Liver (tissue), 3 donors: Measurements from ENCODE around the gene GMPR.

Experiments used
- FOXA1 ChIP-seq: IDR thresholded peaks from 2 replicates; pipeline ENCODE4 v1.6.1; 2016; ENCODE audit warnings: antibody characterized with exemption
- GABPA ChIP-seq, 2 donors: IDR thresholded peaks in 1 of 2; conservative IDR thresholded peaks in 1 of 2; 2 replicates each; pipeline ENCODE4 v1.6.1; 2016; ENCODE audit warnings: antibody characterized with exemption in 2 of 2, mild to moderate bottlenecking in 1 of 2, moderate library complexity in 1 of 2
- JUND ChIP-seq, 2 donors: IDR thresholded peaks; 2 replicates each; pipeline ENCODE4 v1.6.1; 2016; ENCODE audit warnings: antibody characterized with exemption in 2 of 2
- TF ChIP-seq, protein P1 (sequence below): fragments of 150-350 bp; IDR thresholded peaks from 2 replicates; pipeline ENCODE4 v1.5.1; 2017; ENCODE audit warnings: improper control_type of control experiment, low read depth, low read length; ENCODE audit not compliant: missing input control
- TF ChIP-seq, protein P2 (sequence below): IDR thresholded peaks from 2 replicates; pipeline ENCODE4 v1.6.1; 2016; ENCODE audit warnings: antibody characterized with exemption
- donor health status: healthy.
- donor health status: healthy.

GRCh38 chr6:16267428-16268263, 29.3 kb downstream of the GMPR start:
- TF ChIP-seq FOXA1 (no peak), JUND (IDR thresholded peaks at IDR 0.05) (no peak), GABPA (IDR thresholded peaks at IDR 0.05 in 1 of 2, conservative IDR thresholded peaks at IDR 0.05 in 1 of 2) (no peak)
- TF ChIP-seq, protein P1, sequence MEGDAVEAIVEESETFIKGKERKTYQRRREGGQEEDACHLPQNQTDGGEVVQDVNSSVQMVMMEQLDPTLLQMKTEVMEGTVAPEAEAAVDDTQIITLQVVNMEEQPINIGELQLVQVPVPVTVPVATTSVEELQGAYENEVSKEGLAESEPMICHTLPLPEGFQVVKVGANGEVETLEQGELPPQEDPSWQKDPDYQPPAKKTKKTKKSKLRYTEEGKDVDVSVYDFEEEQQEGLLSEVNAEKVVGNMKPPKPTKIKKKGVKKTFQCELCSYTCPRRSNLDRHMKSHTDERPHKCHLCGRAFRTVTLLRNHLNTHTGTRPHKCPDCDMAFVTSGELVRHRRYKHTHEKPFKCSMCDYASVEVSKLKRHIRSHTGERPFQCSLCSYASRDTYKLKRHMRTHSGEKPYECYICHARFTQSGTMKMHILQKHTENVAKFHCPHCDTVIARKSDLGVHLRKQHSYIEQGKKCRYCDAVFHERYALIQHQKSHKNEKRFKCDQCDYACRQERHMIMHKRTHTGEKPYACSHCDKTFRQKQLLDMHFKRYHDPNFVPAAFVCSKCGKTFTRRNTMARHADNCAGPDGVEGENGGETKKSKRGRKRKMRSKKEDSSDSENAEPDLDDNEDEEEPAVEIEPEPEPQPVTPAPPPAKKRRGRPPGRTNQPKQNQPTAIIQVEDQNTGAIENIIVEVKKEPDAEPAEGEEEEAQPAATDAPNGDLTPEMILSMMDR, result no peak
- TF ChIP-seq, protein P2, sequence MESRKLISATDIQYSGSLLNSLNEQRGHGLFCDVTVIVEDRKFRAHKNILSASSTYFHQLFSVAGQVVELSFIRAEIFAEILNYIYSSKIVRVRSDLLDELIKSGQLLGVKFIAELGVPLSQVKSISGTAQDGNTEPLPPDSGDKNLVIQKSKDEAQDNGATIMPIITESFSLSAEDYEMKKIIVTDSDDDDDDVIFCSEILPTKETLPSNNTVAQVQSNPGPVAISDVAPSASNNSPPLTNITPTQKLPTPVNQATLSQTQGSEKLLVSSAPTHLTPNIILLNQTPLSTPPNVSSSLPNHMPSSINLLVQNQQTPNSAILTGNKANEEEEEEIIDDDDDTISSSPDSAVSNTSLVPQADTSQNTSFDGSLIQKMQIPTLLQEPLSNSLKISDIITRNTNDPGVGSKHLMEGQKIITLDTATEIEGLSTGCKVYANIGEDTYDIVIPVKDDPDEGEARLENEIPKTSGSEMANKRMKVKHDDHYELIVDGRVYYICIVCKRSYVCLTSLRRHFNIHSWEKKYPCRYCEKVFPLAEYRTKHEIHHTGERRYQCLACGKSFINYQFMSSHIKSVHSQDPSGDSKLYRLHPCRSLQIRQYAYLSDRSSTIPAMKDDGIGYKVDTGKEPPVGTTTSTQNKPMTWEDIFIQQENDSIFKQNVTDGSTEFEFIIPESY, result no peak
